ENCODE results near the gene DAGLA. TPM values are rescaled to one million over a fixed set of nuclear protein-coding genes. Genes with fewer than 3 reads are reported as not detected.

Gene DAGLA
- total RNA-seq, 1 experiment from 2014 or later: 4.5 TPM

- Histone ChIP-seq H3K4ac (ENCODE audit: low read depth, low read length) (no peak overlapping the region), H3K27ac (ENCODE audit: insufficient read length, low read depth, low read length) (no peak overlapping the region), H2BK12ac (ENCODE audit: insufficient read length, low read depth, low read length) (no peak overlapping the region), H2AFZ (ENCODE audit: low read length) (no peak overlapping the region), H2AK5ac (ENCODE audit: insufficient read length, low read length) (no peak overlapping the region), H3K27me3 (ENCODE audit: insufficient read depth, low read length) (no peaks in the 10 kb centered on the region), H3K23ac (ENCODE audit: insufficient read length, low read depth, low read length) (no peak overlapping the region), H4K20me1 (ENCODE audit: control insufficient read depth, insufficient read depth, insufficient read length) (no peaks in the 10 kb centered on the region), H3K18ac (ENCODE audit: insufficient read length, low read depth, low read length) (no peak overlapping the region), H3K4me1 (ENCODE audit: insufficient read depth, low read length) (no peaks in the 10 kb centered on the region; the same call in 1 of the 2 replicates), H3T11ph (ENCODE audit: low read length) (no peak overlapping the region), H4K91ac (ENCODE audit: insufficient read length, low read depth, low read length) (no peak overlapping the region), H3K23me2 (ENCODE audit: insufficient read length, low read depth, low read length, poor library complexity, severe bottlenecking) (no peaks in the 10 kb centered on the region), H3K14ac (ENCODE audit: insufficient read depth, low read length) (no peak overlapping the region), H3K79me2 (ENCODE audit: insufficient read depth, low read length) (no peaks in the 10 kb centered on the region), H2BK15ac (ENCODE audit: low read depth, low read length) (no peak overlapping the region), H4K8ac (replicated peaks; ENCODE audit: insufficient read length, low read depth, low read length) (no peak overlapping the region), H3K9ac (ENCODE audit: extremely low read depth, insufficient read length, low read length) (no peak overlapping the region), H3K79me1 (ENCODE audit: insufficient read depth, low read depth, low read length, poor library complexity, severe bottlenecking) (no peaks in the 10 kb centered on the region), H3K9me3 (ENCODE audit: control insufficient read depth, low read depth, low read length) (no peaks in the 10 kb centered on the region), H3K4me2 (ENCODE audit: insufficient read depth, insufficient read length, low read length) (no peak overlapping the region), H3K56ac (ENCODE audit: insufficient read length, low read depth, low read length) (no peak overlapping the region), H4K5ac (ENCODE audit: insufficient read length, low read depth, low read length) (no peak overlapping the region), H2BK120ac (ENCODE audit: low read depth, low read length, poor library complexity, severe bottlenecking) (no peak overlapping the region), H2BK20ac (ENCODE audit: low read depth, low read length, poor library complexity, severe bottlenecking) (no peak overlapping the region), H2BK5ac (ENCODE audit: insufficient read length, low read length) (no peak overlapping the region)
- Mint-ChIP-seq H3K36me3 (ENCODE audit: insufficient read depth in 1 of 3, low read depth in 3 of 3) (no peaks in the 10 kb centered on the region), H3K4me3 (no peak overlapping the region), H3K4me1 (peaks cover 12 to 14% of the 10 kb centered on the region in 2 experiments), H3K27ac (no peak overlapping the region; a peak in 1 of 7 replicates), H3K27me3 (ENCODE audit: low read depth) (peaks cover 1% of the 10 kb centered on the region; the same call in 1 of the 2 replicates), H3K9me3 (no peaks in the 10 kb centered on the region)
- no peak for DNase-seq
- TF ChIP-seq CTCF (conservative IDR thresholded peaks at IDR 0.05): no peak
- WGBS (ENCODE audit: extremely low coverage, insufficient read length, low lambda C conversion rate): no CpG with 5 or more reads among the region's 8 CpGs
Observed at GRCh38 chr11:61642162-61642561, 38.0 kb upstream of the DAGLA start.

All from H9 (cell line).